ENCODE measurements around the gene DNAJB13.

DNA sequence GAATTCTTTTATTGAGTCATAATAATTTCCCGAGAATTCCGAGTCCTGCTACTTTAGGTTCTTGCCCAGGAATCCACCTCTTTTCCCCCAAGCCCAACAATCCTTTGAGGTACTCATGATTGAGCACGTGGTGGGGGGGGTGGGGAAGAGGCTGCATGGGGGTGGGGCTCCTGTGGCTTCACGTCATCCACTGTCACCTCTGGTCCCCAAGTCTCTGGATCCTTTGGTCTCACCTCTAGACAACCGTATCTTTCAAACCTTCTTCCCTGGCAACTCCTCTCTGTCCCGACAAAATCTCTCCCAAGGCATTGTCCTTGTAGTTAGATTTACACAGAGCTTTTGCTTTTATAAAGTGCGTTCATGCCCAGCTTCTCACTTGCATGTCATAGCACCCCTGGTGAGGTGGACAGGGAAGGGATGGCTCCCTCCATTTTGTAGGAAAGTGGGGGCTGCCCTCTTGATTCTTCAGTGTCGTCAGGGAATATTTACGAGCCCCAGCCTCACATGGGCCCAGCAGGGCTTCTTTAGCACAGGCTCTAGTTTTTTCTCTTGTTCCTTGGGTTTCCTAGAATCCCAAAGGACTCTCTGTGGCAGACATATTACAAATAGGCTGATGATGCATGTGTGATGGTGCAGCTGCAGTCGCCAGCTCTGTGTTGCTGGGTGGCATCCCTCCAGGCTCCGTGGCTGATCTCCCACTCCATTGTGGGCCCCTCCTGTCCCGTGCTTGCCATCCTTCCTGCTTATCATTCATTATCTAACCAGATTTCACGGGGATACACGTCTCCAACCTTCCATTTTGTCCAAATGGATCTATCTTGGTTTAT lies 49.7 kb downstream of the DNAJB13 start:
- TF ChIP-seq CTCF (IDR thresholded peaks at IDR 0.05) (no peak), POLR2A (IDR thresholded peaks at IDR 0.05) (no peak)

Data from adrenal gland (tissue), 5 donors.